Trophoblast cell (in vitro differentiated cells and primary cell): ENCODE results near the gene PPP1R15A.
"Not testable (repeated sequence)": the region's sequence is repeated elsewhere in the genome, so short reads cannot be mapped to it uniquely, and the experiment has no call there.

Experiments used
- DNase-seq, 2 donors: peaks; one replicate each; pipeline ENCODE4 v3.0.0-alpha.2; 2016
- H2AFZ ChIP-seq: 2 replicates; pipeline ENCODE4 v1.6.1; 2013; ENCODE audit warnings: low read length, moderate library complexity, mild to moderate bottlenecking; ENCODE audit not compliant: insufficient read depth, poor library complexity
- H2AK5ac ChIP-seq: 2 replicates; pipeline ENCODE4 v1.6.1; 2013; ENCODE audit warnings: mild to moderate bottlenecking, low read length
- H2BK120ac ChIP-seq: 2 replicates; pipeline ENCODE4 v1.6.1; 2013; ENCODE audit warnings: low read length, mild to moderate bottlenecking, moderate library complexity; ENCODE audit not compliant: insufficient read depth, poor library complexity
- H2BK12ac ChIP-seq: 2 replicates; pipeline ENCODE4 v1.6.1; 2013; ENCODE audit warnings: mild to moderate bottlenecking, low read length, moderate library complexity
- H2BK5ac ChIP-seq: 2 replicates; pipeline ENCODE4 v1.6.1; 2013; ENCODE audit warnings: low read length, low read depth, moderate library complexity, mild to moderate bottlenecking; ENCODE audit not compliant: poor library complexity
- H3K14ac ChIP-seq: 2 replicates; pipeline ENCODE4 v1.6.1; 2013; ENCODE audit warnings: mild to moderate bottlenecking, low read length
- H3K18ac ChIP-seq: 2 replicates; pipeline ENCODE4 v1.6.1; 2013; ENCODE audit warnings: mild to moderate bottlenecking, low read length
- H3K23ac ChIP-seq: 2 replicates; pipeline ENCODE4 v1.6.1; 2013; ENCODE audit warnings: low read length
- H3K27ac ChIP-seq: 2 replicates; pipeline ENCODE4 v1.5.1; 2013; ENCODE audit warnings: low read depth, mild to moderate bottlenecking, inconsistent platforms, low read length, moderate library complexity
- H3K27me3 ChIP-seq: 2 replicates; pipeline ENCODE4 v1.6.1; 2013; ENCODE audit warnings: inconsistent platforms, mild to moderate bottlenecking, low read length, moderate library complexity; ENCODE audit not compliant: insufficient read depth
- H3K36me3 ChIP-seq, 2 experiments: 1 replicate in 1 of 2; 2 replicates in 1 of 2; pipeline ENCODE4 v1.6.1; 2013; ENCODE audit warnings: low read length in 2 of 2, mild to moderate bottlenecking in 2 of 2, moderate library complexity in 1 of 2; ENCODE audit not compliant: insufficient read depth in 2 of 2, control insufficient read depth in 1 of 2
- H3K4ac ChIP-seq: 2 replicates; pipeline ENCODE4 v1.6.1; 2013; ENCODE audit warnings: low read depth, mild to moderate bottlenecking, low read length, moderate library complexity
- H3K4me1 ChIP-seq, 2 experiments: 1 replicate in 1 of 2; 2 replicates in 1 of 2; pipeline ENCODE4 v1.6.1; 2013; ENCODE audit warnings: low read length in 2 of 2, mild to moderate bottlenecking in 2 of 2, moderate library complexity in 1 of 2; ENCODE audit not compliant: insufficient read depth in 2 of 2, control insufficient read depth in 1 of 2
- H3K4me2 ChIP-seq: 2 replicates; pipeline ENCODE4 v1.6.1; 2013; ENCODE audit warnings: inconsistent platforms, mild to moderate bottlenecking, low read length, moderate library complexity
- H3K4me3 ChIP-seq: 2 replicates; pipeline ENCODE4 v1.5.1; 2013; ENCODE audit warnings: mild to moderate bottlenecking, low read depth, low read length, inconsistent platforms
- H3K79me1 ChIP-seq: one replicate; pipeline ENCODE4 v1.6.1; 2013; ENCODE audit warnings: low read length
- H3K79me2 ChIP-seq: 2 replicates; pipeline ENCODE4 v1.6.1; 2013; ENCODE audit warnings: low read length, mild to moderate bottlenecking; ENCODE audit not compliant: control insufficient read depth, insufficient read depth, poor library complexity
- H3K9ac ChIP-seq: 2 replicates; pipeline ENCODE4 v1.6.1; 2013; ENCODE audit warnings: mild to moderate bottlenecking, low read length
- H3K9me3 ChIP-seq: 2 replicates; pipeline ENCODE4 v1.6.1; 2013; ENCODE audit warnings: low read depth, mild to moderate bottlenecking, control low read depth, inconsistent platforms, low read length; ENCODE audit not compliant: insufficient read depth
- H4K12ac ChIP-seq: 2 replicates; pipeline ENCODE4 v1.6.1; 2013; ENCODE audit warnings: low read depth, mild to moderate bottlenecking, low read length, moderate library complexity
- H4K8ac ChIP-seq: 2 replicates; pipeline ENCODE4 v1.6.1; 2013; ENCODE audit warnings: low read depth, mild to moderate bottlenecking, low read length, moderate library complexity
- H4K91ac ChIP-seq: one replicate; pipeline ENCODE4 v1.6.1; 2013; ENCODE audit warnings: low read depth, mild to moderate bottlenecking, low read length, moderate library complexity
- WGBS: extraction: QIAGEN DNeasy Blood & Tissue Kit; methylation state at CpG from one replicate; pipeline ENCODE4 v1.1.7; 2013; ENCODE audit warnings: missing lambda C conversion rate; ENCODE audit not compliant: insufficient read length, insufficient coverage; ENCODE audit errors: extremely low coverage; 5-methylcytosine and 5-hydroxymethylcytosine counted together

PPP1R15A gene

GRCh38 chr19:48873476-48874302, 1.5 kb downstream of the PPP1R15A start:
- Histone ChIP-seq H3K79me1 (peaks cover 19% of the 10 kb centered on the region), H2AFZ (no peak overlapping the region), H4K91ac (peak overlapping the region; percentile 69), H4K12ac (peak overlapping the region; percentile 49), H3K4me3 (peak overlapping the region; percentile 96), H3K18ac (peak overlapping the region; percentile 32), H3K14ac (peak overlapping the region; percentile 57), H3K4me2 (peak overlapping the region; percentile 81), H2BK12ac (peak overlapping the region; percentile 17), H3K23ac (no peak overlapping the region), H3K4ac (peak overlapping the region; percentile 99), H3K27me3 (no peaks in the 10 kb centered on the region), H2BK5ac (peak overlapping the region; percentile 92), H2AK5ac (peak overlapping the region; percentile 10), H3K4me1 (peaks cover 24 to 26% of the 10 kb centered on the region in 2 experiments), H3K79me2 (peaks cover 22% of the 10 kb centered on the region), H3K9me3 (peaks cover 2% of the 10 kb centered on the region), H2BK120ac (peak overlapping the region; percentile 45), H3K27ac (peak overlapping the region; percentile 84), H3K36me3 (peaks cover 40 to 42% of the 10 kb centered on the region in 2 experiments), H3K9ac (peak overlapping the region; percentile 86), H4K8ac (peak overlapping the region; percentile 45)
- WGBS = no CpG with 5 or more reads among the region's 14 CpGs
- DNase-seq = peak in 1 of 2 donors; percentile 20

- Histone ChIP-seq H3K36me3 (peaks cover 40 to 42% of the 10 kb centered on the region in 2 experiments), H3K9ac (peak overlapping the region; percentile 6), H3K23ac (no peak overlapping the region), H3K27ac (no peak overlapping the region), H2AFZ (no peak overlapping the region), H3K79me1 (peaks cover 16% of the 10 kb centered on the region), H3K9me3 (peaks cover 2% of the 10 kb centered on the region), H4K91ac (no peak overlapping the region), H3K4ac (peak overlapping the region; percentile 99), H2BK12ac (no peak overlapping the region), H3K4me2 (peak overlapping the region; percentile 81), H3K4me3 (no peak overlapping the region), H2AK5ac (no peak overlapping the region), H2BK120ac (no peak overlapping the region), H3K79me2 (peaks cover 22% of the 10 kb centered on the region), H2BK5ac (peak overlapping the region; percentile 32), H4K8ac (peak overlapping the region; percentile 9), H3K27me3 (no peaks in the 10 kb centered on the region), H3K4me1 (peaks cover 23 to 26% of the 10 kb centered on the region in 2 experiments), H3K14ac (no peak overlapping the region), H3K18ac (peak overlapping the region; percentile 7), H4K12ac (no peak overlapping the region)
- no CpG with 5 or more reads among the region's 17 CpGs for WGBS
- DNase-seq = peak; percentile 60 to 62
Measured at GRCh38 chr19:48874303-48875135, 2.3 kb downstream of the PPP1R15A start.

DNA sequence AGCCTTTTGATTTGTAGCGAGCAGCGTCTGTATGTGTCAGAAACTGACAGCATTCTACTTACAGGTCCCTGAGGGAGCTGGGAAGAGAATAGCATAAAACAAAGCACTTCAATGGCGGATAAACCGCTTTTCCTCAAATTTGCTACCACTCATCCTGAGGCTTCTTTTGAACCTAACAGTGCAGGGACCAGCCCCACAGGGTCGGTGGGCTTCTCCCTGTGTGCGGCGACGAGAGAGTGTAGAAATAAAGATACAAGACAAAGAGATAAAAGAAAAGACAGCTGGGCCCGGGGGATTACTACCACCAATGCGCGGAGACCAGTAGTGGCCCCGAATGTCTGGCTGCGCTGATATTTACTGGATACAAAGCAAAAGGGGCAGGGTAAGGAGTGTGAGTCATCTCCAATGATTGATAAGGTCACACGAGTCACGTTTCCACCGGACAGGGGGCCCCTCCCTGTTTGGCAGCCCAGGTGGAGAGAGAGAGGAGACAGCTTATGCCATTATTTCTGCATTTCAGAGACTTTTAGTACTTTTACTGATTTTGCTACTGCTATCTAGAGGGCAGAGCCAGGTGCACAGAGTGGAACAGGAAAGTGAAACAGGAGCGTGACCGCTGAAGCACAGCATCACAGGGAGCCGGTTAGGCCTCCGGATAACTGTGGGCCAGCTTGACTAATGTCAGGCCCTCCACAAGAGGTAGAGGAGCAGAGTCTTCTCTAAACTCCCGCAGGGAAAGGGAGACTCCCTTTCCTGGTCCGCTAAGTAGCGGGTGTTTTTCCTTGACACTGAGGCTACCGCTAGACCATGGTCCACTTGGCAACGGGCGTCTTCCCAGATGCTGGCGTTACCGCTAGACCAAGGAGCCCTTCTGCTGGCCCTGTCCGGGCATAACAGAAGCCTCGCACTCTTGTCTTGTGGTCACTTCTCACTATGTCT, 4.1 kb downstream of the PPP1R15A start:
- not testable (repeated sequence) for H3K9ac ChIP-seq
- WGBS = no CpG with 5 or more reads among the region's 30 CpGs

GRCh38 chr19:48877855-48878195, 5.6 kb downstream of the PPP1R15A start:
- no peak overlapping the region for H3K18ac ChIP-seq
- no peaks in the 10 kb centered on the region for H3K9me3 ChIP-seq
- peaks cover 23 to 26% of the 10 kb centered on the region in 2 experiments for H3K4me1 ChIP-seq
- no peak overlapping the region for H4K12ac ChIP-seq
- peaks cover 9% of the 10 kb centered on the region for H3K79me1 ChIP-seq
- no CpG with 5 or more reads among the region's 6 CpGs for WGBS
- no peak overlapping the region for H2AFZ ChIP-seq
- H3K4me2 ChIP-seq = no peak overlapping the region
- H3K4me3 ChIP-seq = no peak overlapping the region
- H2AK5ac ChIP-seq = no peak overlapping the region
- H2BK120ac ChIP-seq = no peak overlapping the region
- H3K79me2 ChIP-seq = peaks cover 17% of the 10 kb centered on the region
- no peak overlapping the region for H4K8ac ChIP-seq
- no peak overlapping the region for H3K4ac ChIP-seq
- H3K23ac ChIP-seq = no peak overlapping the region
- peaks cover 40 to 42% of the 10 kb centered on the region in 2 experiments for H3K36me3 ChIP-seq
- H4K91ac ChIP-seq = no peak overlapping the region
- H3K27me3 ChIP-seq = no peaks in the 10 kb centered on the region
- H3K27ac ChIP-seq = peak overlapping the region; percentile 18
- peak in 1 of 2 donors; percentile 77 for DNase-seq
- no peak overlapping the region for H3K9ac ChIP-seq
- no peak overlapping the region for H2BK5ac ChIP-seq
- no peak overlapping the region for H3K14ac ChIP-seq
- no peak overlapping the region for H2BK12ac ChIP-seq

More for the DNA sequence above, 4.1 kb downstream of the PPP1R15A start:
- not testable (repeated sequence) for H2BK5ac ChIP-seq, H3K4me3 ChIP-seq, H3K18ac ChIP-seq, H2AFZ ChIP-seq, H3K23ac ChIP-seq, H4K91ac ChIP-seq, H3K14ac ChIP-seq, H3K27ac ChIP-seq, H2BK120ac ChIP-seq, H2BK12ac ChIP-seq, H4K8ac ChIP-seq, H3K9me3 ChIP-seq, H3K4me2 ChIP-seq, H2AK5ac ChIP-seq, H3K4ac ChIP-seq, H3K27me3 ChIP-seq, H4K12ac ChIP-seq
- peak in 1 of 2 donors; percentile 58 for DNase-seq
- H3K79me1 ChIP-seq = peaks cover 16% of the 10 kb centered on the region
- peaks cover 23 to 26% of the 10 kb centered on the region in 2 experiments for H3K4me1 ChIP-seq
- peaks cover 40 to 42% of the 10 kb centered on the region in 2 experiments for H3K36me3 ChIP-seq
- H3K79me2 ChIP-seq = peaks cover 22% of the 10 kb centered on the region
